Subcutaneous adipose tissue (tissue), 4 donors: Measurements from ENCODE around the gene DNAJA2. TPM values are rescaled to one million over a fixed set of nuclear protein-coding genes. Genes with fewer than 3 reads are reported as not detected.

ENCODE experiments used
- CTCF ChIP-seq: fragments of 450-650 bp; IDR thresholded peaks from one replicate; pipeline ENCODE4 v1.5.1; 2016; ENCODE audit warnings: low read depth, mild to moderate bottlenecking, control low read depth, antibody characterized with exemption, moderate library complexity
- total RNA-seq, 4 donors: library from RNA; depleted of rRNA; stranded (reverse); fragments of >200 nt; gene quantifications; one replicate each; pipeline ENCODE4 v1.1.0, GENCODE V29; 2016

Gene DNAJA2
- total RNA-seq, 4 donors from 2014 or later, result 48.8 to 58.8 (median 54.1) TPM

- TF ChIP-seq CTCF, result no peak
These were observed 13.4 kb upstream of the DNAJA2 start for GRCh38 chr16:46986896-46987295.

- no peak for TF ChIP-seq CTCF
These were observed 13.0 kb upstream of the DNAJA2 start for GRCh38 chr16:46986438-46986837.

GRCh38 chr16:46982335-46982734, 8.9 kb upstream of the DNAJA2 start:
- no peak for TF ChIP-seq CTCF

- no peak for TF ChIP-seq CTCF
These were observed 7.5 kb upstream of the DNAJA2 start for GRCh38 chr16:46980926-46981325.

- no peak for TF ChIP-seq CTCF
These were observed 3.1 kb upstream of the DNAJA2 start for GRCh38 chr16:46976550-46976949.

GRCh38 chr16:46975908-46976470, 2.5 kb upstream of the DNAJA2 start:
- TF ChIP-seq CTCF, result no peak

- TF ChIP-seq CTCF, result no peak
These were observed 1.7 kb upstream of the DNAJA2 start for GRCh38 chr16:46975165-46975564.
